Right lung (tissue), 5 donors: Measurements from ENCODE around the gene FOXS1. TPM values are rescaled to one million over a fixed set of nuclear protein-coding genes. Genes with fewer than 3 reads are reported as not detected.

Source experiments
- DNase-seq, 2 donors: peaks; one replicate each; pipeline ENCODE4 v3.0.0-alpha.2; 2013
- polyA plus RNA-seq, 5 donors: library from polyadenylated mRNA; unstranded; fragments of 120-200 nt; gene quantifications; one replicate each; pipeline versions ENCODE4 v1.2.1 to v1.2.3, GENCODE V29; 2013; ENCODE audit warnings: inconsistent platforms in 1 of 5, low replicate concordance in 1 of 5; ENCODE audit not compliant: insufficient read length in 5 of 5, insufficient read depth in 1 of 5

FOXS1 gene
- polyA plus RNA-seq, 5 donors: 5.0 to 10.6 (median 5.9) TPM

- DNase-seq: no peak
These were observed 48.0 kb downstream of the FOXS1 start for GRCh38 chr20:31797364-31797763.

Other genes starting within 250 kb of the FOXS1 start
- gene ID1, start 240.3 kb downstream of the FOXS1 start, polyA plus RNA-seq: 100 to 1,000 TPM in 3 of 5 donors, 10 to 100 TPM in 2; 63.0 to 180 (median 130) TPM
- 10 to 100 TPM; 19.7 to 30.3 (median 25.5) TPM for gene COX4I2, start 207.7 kb downstream of the FOXS1 start, polyA plus RNA-seq
- gene BCL2L1, start 122.7 kb downstream of the FOXS1 start, polyA plus RNA-seq: 10 to 100 TPM; 46.6 to 59.8 (median 55.4) TPM
- 10 to 100 TPM; 33.7 to 85.6 (median 53.8) TPM for gene TPX2, start 106.3 kb downstream of the FOXS1 start, polyA plus RNA-seq
- gene MYLK2, start 26.2 kb downstream of the FOXS1 start, polyA plus RNA-seq: 1 to 10 TPM in 3 of 5 donors, under 1 TPM in 2; 0.63 to 3.3 (median 1.1) TPM
- 10 to 100 TPM in 3 of 5 donors, 1 to 10 TPM in 2; 8.0 to 13.9 (median 11.2) TPM for gene DUSP15, start 24.9 kb upstream of the FOXS1 start, polyA plus RNA-seq
- gene TTLL9, start 25.0 kb upstream of the FOXS1 start, polyA plus RNA-seq: 1 to 10 TPM; 1.9 to 5.5 (median 3.5) TPM
- gene PDRG1, start 106.4 kb upstream of the FOXS1 start, polyA plus RNA-seq: 10 to 100 TPM; 16.3 to 17.9 (median 16.9) TPM
- gene XKR7, start 122.5 kb upstream of the FOXS1 start, polyA plus RNA-seq: under 1 TPM; 0.09 to 0.20 (median 0.12) TPM
- gene CCM2L, start 164.8 kb upstream of the FOXS1 start, polyA plus RNA-seq: 10 to 100 TPM in 4 of 5 donors, 1 to 10 TPM in 1; 9.6 to 16.7 (median 12.6) TPM
- 1 to 10 TPM; 3.5 to 5.5 (median 4.2) TPM for gene HCK, start 206.6 kb upstream of the FOXS1 start, polyA plus RNA-seq